HG03520 (cell line): ENCODE data around the gene EYA2.
"Not testable (repeated sequence)": the region's sequence is repeated elsewhere in the genome, so short reads cannot be mapped to it uniquely, and the experiment has no call there.

ENCODE experiments used
- ATAC-seq: cut with Tn5 transposase; IDR thresholded peaks from one replicate; pipeline ENCODE4 v1.9.1; 2021; ENCODE audit warnings: mild to moderate bottlenecking, moderate library complexity; ENCODE audit not compliant: unreplicated experiment

Gene EYA2

DNA sequence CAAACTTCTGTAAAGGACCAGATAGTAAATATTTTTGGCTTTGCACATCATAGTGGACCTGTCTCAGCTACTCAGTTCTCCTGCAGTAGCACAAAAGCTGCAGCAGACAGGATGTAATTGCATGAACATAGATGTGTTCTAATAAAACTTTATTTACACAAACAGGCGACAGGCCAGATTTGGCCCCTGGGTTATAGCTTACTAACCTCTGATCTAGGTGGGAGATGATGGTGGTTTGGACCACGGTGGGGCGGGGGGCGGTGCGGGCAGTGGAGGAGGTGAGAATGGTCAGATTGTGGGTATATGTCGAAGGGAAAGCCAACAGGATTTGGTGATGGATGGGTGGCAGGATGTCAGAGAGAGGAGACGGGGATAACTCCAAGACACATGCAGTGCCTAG is 265.6 kb downstream of the EYA2 start:
- ATAC-seq, result no peak

GRCh38 chr20:47160992-47161391 is 266.3 kb downstream of the EYA2 start:
- no peak for ATAC-seq

- no peak for ATAC-seq
Measured at GRCh38 chr20:47161411-47161810, 266.8 kb downstream of the EYA2 start.

- no peak for ATAC-seq
Measured at GRCh38 chr20:47164140-47164539, 269.5 kb downstream of the EYA2 start.

- no peak for ATAC-seq
Measured at GRCh38 chr20:47165376-47165865, 270.8 kb downstream of the EYA2 start.

GRCh38 chr20:47167846-47168245 is 273.2 kb downstream of the EYA2 start:
- no peak for ATAC-seq

DNA sequence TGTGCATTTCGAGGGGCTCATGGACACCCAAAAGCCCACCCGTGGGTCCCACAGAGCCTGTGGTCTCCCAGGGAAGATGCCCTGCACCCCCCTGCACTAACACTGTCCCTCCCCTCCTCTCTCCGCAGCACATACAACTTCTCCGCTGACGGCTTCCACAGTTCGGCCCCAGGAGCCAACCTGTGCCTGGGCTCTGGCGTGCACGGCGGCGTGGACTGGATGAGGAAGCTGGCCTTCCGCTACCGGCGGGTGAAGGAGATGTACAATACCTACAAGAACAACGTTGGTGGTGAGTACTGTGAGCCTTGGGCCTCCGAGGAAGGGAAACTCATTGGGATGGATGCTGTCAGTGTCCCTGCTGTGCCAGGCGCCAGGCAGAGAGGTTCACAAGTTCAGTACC is 277.9 kb downstream of the EYA2 start:
- no peak for ATAC-seq

DNA sequence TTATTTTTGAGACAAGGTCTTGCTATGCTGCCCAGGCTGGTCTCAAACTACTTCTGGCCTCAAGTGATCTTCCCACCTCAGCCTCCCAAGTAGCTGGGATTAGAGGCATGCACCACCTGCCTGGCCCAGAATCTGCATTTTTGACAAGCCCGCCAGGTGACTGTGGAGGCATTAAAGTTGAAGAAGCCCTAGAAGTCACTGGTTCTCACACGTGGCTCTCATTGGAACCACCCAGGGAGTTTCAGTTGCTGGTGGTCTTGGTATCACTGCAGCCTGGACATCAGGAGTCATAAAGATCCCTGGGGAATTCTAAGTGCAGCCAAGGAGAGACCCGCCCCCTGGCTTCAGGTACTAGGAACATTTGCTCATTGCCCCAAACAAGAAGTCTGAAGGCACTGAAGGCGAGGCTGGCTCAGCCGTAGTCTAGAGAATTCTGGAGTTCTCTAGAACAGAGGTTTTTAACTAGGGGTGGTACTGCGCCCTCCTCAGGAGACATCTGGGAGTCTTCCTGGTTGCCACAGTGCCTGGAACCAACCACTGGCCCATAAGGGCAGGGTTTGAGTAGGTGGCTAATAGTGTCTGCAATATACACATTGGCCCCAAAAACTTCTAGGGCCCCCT is 279.1 kb downstream of the EYA2 start:
- no peak for ATAC-seq

- ATAC-seq, result no peak
Measured at GRCh38 chr20:47174456-47175243, 280.0 kb downstream of the EYA2 start.

DNA sequence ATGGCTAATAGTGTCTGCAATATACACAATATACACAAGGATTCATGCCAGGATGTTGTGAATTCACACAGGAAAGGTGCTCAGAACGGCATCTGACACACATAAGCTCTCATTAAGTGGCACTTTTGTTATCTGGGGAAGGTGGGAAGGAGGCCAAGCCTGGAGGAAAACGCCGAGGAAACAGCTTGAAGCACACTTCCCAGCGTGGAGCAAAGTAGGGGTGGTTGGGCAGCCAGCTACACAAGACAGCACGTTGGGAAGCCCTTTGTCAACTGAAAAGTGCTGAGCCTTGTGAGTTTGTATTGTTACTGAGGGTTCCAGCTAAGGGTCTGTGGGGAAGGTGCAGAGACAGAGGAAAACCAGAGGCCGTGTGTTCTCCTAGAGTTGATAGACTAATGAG is 280.9 kb downstream of the EYA2 start:
- no peak for ATAC-seq

- not testable (repeated sequence) for ATAC-seq
Measured at GRCh38 chr20:47176217-47176616, 281.6 kb downstream of the EYA2 start.

GRCh38 chr20:47178277-47178676 is 283.6 kb downstream of the EYA2 start:
- ATAC-seq, result no peak

DNA sequence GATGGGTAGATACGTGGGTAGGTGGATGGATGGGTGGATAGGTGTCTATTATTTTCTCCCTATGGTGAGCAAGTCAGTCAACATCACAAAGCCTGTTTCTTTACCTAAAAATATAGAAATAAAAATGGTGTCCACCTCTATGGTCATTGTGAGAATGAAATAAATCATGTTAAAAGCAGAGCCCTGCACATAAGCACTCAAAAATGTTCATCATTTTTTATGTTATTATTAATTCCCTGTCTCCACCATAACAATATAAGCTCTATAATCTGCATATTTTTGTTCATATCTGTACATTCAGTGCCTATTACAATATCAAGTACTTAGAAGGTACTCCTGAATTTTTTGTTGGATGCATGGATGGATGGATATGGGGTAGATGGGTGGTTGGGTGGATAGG is 284.2 kb downstream of the EYA2 start:
- no peak for ATAC-seq

DNA sequence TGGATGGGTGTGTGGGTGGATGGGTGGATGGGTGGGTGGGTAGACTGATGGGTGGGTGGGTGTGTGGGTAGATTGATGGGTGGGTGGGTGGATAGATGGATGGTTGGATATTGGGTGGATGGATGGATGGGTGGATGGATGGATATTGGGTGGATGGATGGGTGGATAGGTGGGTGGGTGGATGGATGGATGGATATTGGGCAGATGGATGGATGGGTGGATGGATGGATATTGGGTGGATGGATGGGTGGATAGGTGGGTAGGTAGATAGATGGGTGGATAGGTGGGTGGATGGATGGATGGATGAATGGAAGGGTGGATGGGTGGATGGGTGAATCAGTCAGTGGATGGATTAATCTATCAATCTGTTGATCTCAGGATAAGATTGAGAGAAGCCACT is 284.6 kb downstream of the EYA2 start:
- no peak for ATAC-seq

- ATAC-seq, result no peak
Measured at GRCh38 chr20:47181056-47181862, 286.6 kb downstream of the EYA2 start.

DNA sequence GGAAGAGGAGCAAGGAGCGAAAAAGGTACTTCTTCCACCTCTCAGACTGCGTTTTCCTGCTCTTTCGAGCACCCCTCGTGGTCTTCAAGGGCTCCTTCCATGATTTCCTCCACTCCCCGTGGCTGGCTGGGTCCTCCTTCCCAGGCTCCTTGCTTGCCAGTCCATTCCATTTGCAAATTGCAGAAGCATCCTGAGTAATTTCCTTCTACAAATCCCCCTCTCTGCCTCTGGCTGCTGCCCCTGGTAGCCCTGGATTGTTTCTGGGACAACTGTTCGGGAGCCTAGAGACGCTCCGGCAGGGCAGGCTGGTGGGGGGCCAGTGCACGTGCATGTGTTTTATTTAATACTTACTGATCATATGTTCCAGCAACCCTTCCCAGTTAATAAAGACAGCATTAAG is 288.7 kb downstream of the EYA2 start:
- no peak for ATAC-seq

- no peak for ATAC-seq
Measured at GRCh38 chr20:47187450-47188195, 293.0 kb downstream of the EYA2 start.

GRCh38 chr20:47188540-47188939 is 293.9 kb downstream of the EYA2 start:
- ATAC-seq, result no peak

DNA sequence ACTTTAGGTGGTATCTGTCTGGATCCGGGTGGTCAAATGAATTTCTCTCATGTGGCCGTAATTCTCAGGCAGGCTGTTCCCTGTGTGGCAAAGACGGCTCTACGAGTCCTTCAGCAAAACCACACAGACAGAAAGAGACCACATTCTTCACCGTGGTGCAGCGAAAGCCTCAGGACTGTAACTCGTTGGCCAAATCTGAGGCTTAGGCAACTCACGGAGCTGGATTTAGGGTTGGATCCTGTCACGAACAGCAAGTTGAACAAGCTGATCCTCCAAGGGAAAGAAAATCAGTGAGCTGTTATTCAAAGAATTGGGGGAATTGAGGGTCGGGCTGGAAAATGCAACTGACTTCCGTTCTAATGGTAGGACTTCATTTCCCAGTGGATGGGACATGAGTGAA is 294.4 kb downstream of the EYA2 start:
- no peak for ATAC-seq

DNA sequence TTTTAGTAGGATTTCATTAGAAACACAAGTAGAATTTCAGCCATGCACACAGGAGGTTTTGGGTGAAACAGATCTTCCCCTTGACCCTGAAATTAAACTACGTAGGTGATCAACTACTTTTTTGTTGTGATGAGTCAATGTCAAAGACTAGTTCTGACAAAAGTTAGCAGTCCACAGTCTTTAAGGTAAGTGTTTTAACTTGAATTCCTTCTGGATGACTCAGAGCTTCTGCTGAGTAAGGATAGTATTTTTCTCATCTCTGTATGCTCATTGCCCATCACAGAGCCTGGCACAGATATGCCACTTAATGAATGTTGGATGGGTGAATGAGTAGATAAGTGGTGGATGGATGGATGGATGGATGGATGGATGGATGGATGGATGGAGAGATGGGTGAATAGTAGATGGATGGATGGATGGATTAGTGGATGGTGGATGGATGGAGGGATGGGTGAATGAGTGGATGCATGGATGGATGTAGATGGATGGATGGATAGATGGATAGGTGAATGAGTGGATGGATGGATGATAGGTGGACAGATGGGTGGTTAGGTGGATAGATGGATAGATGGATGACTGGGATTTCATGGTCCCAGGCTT is 296.5 kb downstream of the EYA2 start:
- ATAC-seq, result no peak

- ATAC-seq, result no peak
Measured at GRCh38 chr20:47191956-47192355, 297.3 kb downstream of the EYA2 start.
